Activated naive CD4-positive, alpha-beta T cell treated with anti-CD3 and anti-CD28 coated beads, Interleukin-2, amount 10 ng/mL, durations not matched to agents 7 days and 5 days (primary cell): ENCODE results near the gene ISM1.

Experiments used
- CTCF ChIA-PET: fragments of 350-600 bp; sonication (Branson Sonifier 250); formaldehyde crosslinking; loops from one replicate; lab custom pipeline; 2021; ENCODE audit warnings: antibody characterized with exemption; lab: Charles Lee
- DNase-seq: peaks from one replicate; pipeline ENCODE4 v3.0.0-alpha.2; 2020
- H3K27ac Mint-ChIP-seq: one replicate; pipeline ENCODE4 v1.8.0; 2021; ENCODE audit warnings: mild to moderate bottlenecking, moderate library complexity, mixed read lengths
- H3K27me3 Mint-ChIP-seq: one replicate; pipeline ENCODE4 v1.8.0; 2021; ENCODE audit warnings: mild to moderate bottlenecking, mixed read lengths
- H3K36me3 Mint-ChIP-seq: one replicate; pipeline ENCODE4 v1.8.0; 2021; ENCODE audit warnings: mixed read lengths
- H3K4me1 Mint-ChIP-seq: one replicate; pipeline ENCODE4 v1.8.0; 2021; ENCODE audit warnings: mixed read lengths
- H3K4me3 Mint-ChIP-seq: one replicate; pipeline ENCODE4 v1.8.0; 2021; ENCODE audit warnings: mild to moderate bottlenecking, moderate library complexity, mixed read lengths
- H3K9me3 Mint-ChIP-seq: one replicate; pipeline ENCODE4 v1.8.0; 2021; ENCODE audit warnings: mixed read lengths

The ISM1 gene

DNA sequence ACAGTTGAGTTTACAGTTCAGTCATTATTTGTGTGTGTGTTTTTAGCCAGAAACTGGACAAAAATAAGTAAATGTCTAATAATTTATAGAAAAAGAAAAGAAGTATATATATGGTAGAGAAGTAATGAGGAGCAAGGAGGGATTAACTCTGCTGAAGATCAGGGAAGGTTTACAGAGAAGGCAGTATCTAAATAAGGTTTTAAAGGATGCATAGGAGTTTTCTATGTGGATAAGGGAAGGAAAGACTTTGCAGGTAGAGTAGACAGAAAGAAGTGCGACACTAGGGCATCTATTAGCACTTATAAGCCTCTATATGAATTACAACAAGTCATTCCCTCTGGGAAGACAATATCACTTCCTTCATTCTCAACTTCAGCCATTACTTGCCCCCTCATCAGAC is 34.3 kb downstream of the ISM1 start:
- Mint-ChIP-seq H3K27ac (no peak overlapping the region), H3K4me1 (no peaks in the 10 kb centered on the region)

DNA sequence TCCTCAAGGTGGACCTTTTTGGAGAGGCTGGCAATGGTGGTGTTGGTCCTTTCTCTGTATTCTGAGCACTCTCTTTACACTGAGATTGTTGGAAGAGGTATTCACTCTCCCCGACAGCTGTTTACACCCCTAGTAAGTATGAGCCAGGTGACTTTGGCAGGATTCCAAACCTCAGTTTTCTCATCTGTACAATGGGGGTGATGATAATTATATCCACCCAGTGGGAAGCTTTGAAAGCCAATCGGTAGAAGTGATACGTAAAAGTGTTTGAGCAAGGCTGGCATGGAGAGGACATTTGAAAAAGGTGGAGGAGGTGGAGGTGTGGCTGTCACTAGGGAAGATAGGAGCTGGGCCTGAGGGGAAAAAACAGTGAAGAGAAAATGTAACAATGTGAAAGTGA is 35.5 kb downstream of the ISM1 start:
- Mint-ChIP-seq H3K36me3 (peaks cover 2% of the 10 kb centered on the region), H3K9me3 (peaks cover 3% of the 10 kb centered on the region), H3K4me1 (no peaks in the 10 kb centered on the region), H3K27ac (no peak overlapping the region), H3K4me3 (no peak overlapping the region), H3K27me3 (peaks cover 8% of the 10 kb centered on the region)
- no peak for DNase-seq
- CTCF ChIA-PET = interaction anchor here (1.1 kb wide), 1 partner anchor 9 kb away, joined by 4 read pairs; no protein-coding TSS in a partner anchor

More for the DNA sequence above, 34.3 kb downstream of the ISM1 start:
- Mint-ChIP-seq H3K27me3 (peaks cover 8% of the 10 kb centered on the region), H3K9me3 (peaks cover 4% of the 10 kb centered on the region), H3K4me3 (no peak overlapping the region), H3K36me3 (peaks cover 7% of the 10 kb centered on the region)
- DNase-seq = no peak
- CTCF ChIA-PET = no interaction called here

DNA sequence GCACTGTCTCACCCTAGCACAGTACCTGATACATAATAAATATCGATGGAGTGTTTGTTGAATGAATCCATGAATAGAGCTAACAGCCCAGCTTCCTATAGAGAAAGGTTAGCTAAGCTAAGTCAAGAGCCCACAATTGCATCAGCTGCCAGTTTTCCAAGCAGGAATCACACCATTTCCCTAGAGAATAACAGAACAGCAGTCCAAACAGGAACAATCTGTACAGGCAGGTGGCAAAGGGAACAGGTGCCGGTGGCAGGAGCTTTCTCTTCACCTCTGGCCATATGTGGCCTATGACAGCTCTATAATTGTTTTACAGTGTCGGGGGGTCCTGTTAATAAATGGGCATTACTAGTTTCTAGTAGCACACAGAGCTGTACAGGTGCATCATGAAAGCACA is 38.8 kb downstream of the ISM1 start:
- no peaks in the 10 kb centered on the region for H3K9me3 Mint-ChIP-seq
- H3K4me1 Mint-ChIP-seq = peaks cover 6% of the 10 kb centered on the region
- no peak for DNase-seq
- H3K27me3 Mint-ChIP-seq = peaks cover 8% of the 10 kb centered on the region
- H3K36me3 Mint-ChIP-seq = no peaks in the 10 kb centered on the region
- CTCF ChIA-PET = interaction anchor here (0.9 to 3.9 kb wide), 3 partner anchors 8 to 51 kb away, joined by 3 to 31 read pairs (median 3); no protein-coding TSS in a partner anchor
- no peak overlapping the region for H3K27ac Mint-ChIP-seq
- H3K4me3 Mint-ChIP-seq = no peak overlapping the region

DNA sequence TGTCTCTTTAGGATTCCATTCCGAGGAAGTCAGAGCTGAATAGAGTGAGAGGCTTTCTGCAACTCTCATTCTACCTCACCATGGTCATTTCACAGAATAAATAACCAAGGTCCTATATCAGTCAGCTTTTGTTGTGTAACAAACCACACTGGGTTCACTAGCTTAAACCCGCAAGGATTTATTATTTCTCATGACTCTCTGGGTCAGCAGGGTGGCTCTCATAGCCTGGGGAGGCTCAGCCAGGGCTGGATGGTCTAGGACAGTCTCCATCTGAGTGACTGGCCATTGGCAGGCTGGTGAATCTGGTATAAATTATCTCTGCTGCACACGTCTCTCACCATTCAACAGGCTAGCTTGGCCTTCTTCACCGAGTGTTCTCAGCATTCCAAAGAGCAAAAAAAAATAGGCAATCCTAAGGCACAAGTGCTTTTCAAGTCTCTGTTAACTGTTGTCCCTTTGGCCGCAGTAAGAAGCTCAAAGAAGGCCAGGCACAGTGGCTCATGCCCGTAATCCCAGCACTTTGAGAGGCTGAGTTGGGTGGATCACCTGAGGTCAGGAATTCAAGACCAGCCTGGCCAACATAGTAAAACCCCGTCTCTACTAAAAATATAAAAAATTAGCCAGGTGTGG is 39.7 kb downstream of the ISM1 start:
- DNase-seq = no peak
- H3K36me3 Mint-ChIP-seq = no peaks in the 10 kb centered on the region
- no peaks in the 10 kb centered on the region for H3K9me3 Mint-ChIP-seq
- peaks cover 6% of the 10 kb centered on the region for H3K4me1 Mint-ChIP-seq
- peaks cover 11% of the 10 kb centered on the region for H3K27me3 Mint-ChIP-seq
- H3K4me3 Mint-ChIP-seq = no peak overlapping the region
- CTCF ChIA-PET = interaction anchor here (0.9 to 3.9 kb wide), 6 partner anchors 9 to 142 kb away, joined by 3 to 31 read pairs (median 4); partner anchors contain the start of gene ISM1
- no peak overlapping the region for H3K27ac Mint-ChIP-seq

DNA sequence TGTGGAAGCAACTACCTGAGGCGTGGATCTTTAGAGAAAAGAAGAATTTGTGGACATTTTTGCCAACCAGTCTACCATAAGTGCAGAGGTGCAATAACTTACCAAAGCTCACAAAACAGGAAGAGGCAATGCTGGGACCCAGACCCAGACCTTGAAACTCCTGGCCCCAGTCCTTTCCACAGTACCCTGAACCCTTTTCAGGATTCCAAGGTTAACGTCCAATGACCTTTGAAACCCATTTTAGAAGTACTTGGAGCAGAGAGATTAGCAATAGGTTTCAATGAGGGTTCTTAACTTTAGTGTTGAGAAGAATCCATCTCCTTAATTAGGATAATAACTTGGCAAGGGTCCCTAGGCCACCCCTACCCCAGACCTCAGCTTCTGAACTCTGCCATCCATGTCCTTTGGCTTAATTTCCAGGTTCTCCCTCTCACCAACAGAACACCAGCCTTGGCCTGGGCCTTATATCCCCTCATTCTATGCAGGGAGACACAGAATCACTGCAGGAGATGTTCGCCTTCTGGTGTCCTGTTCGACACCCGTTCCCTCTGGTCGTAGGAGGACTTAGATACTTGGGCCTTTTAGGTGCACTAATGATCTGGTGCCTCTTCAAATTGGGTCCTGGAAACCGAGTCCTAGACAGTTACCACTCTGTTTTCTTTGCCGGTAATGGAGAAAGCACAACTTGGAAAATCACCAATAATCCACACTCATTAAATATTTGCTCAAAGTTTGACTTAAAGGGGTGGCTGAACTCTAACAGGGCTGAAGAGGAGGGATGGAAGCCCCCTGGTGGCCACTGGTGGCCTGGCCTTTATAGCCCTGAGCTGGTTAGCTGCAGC is 40.6 kb downstream of the ISM1 start:
- Mint-ChIP-seq H3K27me3 (peaks cover 9% of the 10 kb centered on the region), H3K4me3 (no peak overlapping the region), H3K36me3 (no peaks in the 10 kb centered on the region), H3K9me3 (no peaks in the 10 kb centered on the region), H3K27ac (no peak overlapping the region), H3K4me1 (peaks cover 6% of the 10 kb centered on the region)
- peak; percentile 80 for DNase-seq
- CTCF ChIA-PET = interaction anchor here (0.6 to 3.9 kb wide), 11 partner anchors 10 to 285 kb away, joined by 3 to 31 read pairs (median 5); partner anchors contain the start of gene ISM1

DNA sequence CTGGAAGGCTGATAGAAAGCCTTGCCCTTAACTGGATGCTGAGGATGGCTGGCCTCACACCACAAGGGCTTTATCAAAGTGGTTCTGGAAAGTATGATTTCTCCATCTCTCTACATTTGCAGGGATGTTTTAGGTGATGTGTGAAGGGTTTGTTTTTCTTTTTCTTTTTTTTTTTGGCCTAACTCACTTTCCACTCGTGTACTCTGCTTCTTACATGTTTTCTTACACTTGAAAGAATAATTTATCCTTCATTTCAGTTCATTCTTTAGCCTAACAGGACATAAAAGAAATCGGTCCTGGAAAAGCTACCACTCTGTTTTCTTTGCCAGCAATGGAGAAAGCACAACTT is 41.2 kb downstream of the ISM1 start:
- DNase-seq = no peak
- no peak overlapping the region for H3K27ac Mint-ChIP-seq
- H3K36me3 Mint-ChIP-seq = no peaks in the 10 kb centered on the region
- CTCF ChIA-PET = interaction anchor here (0.6 to 3.9 kb wide), 9 partner anchors 11 to 285 kb away, joined by 3 to 31 read pairs (median 5); partner anchors contain the start of gene ISM1
- H3K4me3 Mint-ChIP-seq = no peak overlapping the region
- peaks cover 7% of the 10 kb centered on the region for H3K27me3 Mint-ChIP-seq
- no peaks in the 10 kb centered on the region for H3K9me3 Mint-ChIP-seq
- peaks cover 6% of the 10 kb centered on the region for H3K4me1 Mint-ChIP-seq

DNA sequence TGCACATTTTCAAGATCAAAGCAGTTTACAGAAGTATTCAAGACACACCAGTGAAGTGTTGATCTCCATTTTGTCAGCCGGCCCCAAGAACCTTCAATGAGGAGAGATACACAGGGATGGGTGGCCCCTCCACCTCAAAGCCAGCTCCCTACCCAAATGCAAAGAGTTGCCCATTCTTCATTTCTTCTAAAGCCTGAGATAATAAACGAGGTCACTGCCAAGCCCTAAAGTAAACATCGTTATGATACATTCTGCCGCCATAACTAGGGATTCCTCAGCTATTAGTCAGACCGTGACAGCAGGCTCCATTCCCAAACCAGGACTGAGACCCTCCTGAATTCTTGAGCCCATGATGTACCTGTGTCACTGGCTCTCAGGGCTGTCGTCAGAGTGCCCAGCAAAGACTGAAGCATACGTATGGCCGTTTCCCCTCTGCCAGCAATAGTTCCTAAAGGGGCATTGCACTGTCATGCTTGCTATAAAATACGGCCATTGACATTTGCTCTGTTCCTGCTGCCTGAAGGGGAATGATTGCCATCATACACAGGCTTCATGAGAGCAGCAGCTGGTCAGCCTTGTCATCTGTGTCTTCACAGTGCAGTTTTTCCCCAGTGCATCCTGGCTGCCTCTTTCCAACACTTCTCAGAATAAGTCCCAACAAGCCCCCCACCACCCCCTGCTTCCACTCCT is 41.7 kb downstream of the ISM1 start:
- CTCF ChIA-PET = interaction anchor here (0.6 to 3.9 kb wide), 9 partner anchors 11 to 284 kb away, joined by 3 to 31 read pairs (median 5); partner anchors contain the start of gene ISM1
- no peak overlapping the region for H3K4me3 Mint-ChIP-seq
- no peaks in the 10 kb centered on the region for H3K36me3 Mint-ChIP-seq
- peaks cover 7% of the 10 kb centered on the region for H3K27me3 Mint-ChIP-seq
- no peak overlapping the region for H3K27ac Mint-ChIP-seq
- no peak for DNase-seq
- H3K4me1 Mint-ChIP-seq = peaks cover 6% of the 10 kb centered on the region
- H3K9me3 Mint-ChIP-seq = no peaks in the 10 kb centered on the region

DNA sequence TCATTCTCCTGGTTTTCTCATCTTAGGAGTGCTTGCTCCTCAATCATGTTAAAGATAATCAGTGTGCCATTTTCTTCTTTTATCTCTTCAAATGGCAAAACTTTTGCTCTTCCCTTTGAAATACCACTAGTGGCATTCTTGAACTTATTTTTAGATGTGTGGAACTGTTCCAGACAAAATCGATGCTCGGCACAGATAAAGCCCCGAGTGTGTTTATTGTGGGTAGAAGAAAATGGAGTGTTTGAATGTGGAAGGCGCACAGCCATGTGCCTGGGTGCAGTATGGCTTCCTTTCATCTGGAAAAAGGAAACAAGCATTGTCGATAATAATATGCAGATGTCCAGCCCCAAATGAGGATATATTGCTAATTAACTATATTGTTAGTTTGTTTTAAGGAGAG is 42.4 kb downstream of the ISM1 start:
- H3K27ac Mint-ChIP-seq = no peak overlapping the region
- H3K4me3 Mint-ChIP-seq = no peak overlapping the region
- peaks cover 12% of the 10 kb centered on the region for H3K27me3 Mint-ChIP-seq
- no peaks in the 10 kb centered on the region for H3K36me3 Mint-ChIP-seq
- peaks cover 6% of the 10 kb centered on the region for H3K4me1 Mint-ChIP-seq
- CTCF ChIA-PET = interaction anchor here (1.5 to 1.8 kb wide), 2 partner anchors 80 to 144 kb away, joined by 3 to 12 read pairs; no protein-coding TSS in a partner anchor
- no peaks in the 10 kb centered on the region for H3K9me3 Mint-ChIP-seq
- DNase-seq = no peak

DNA sequence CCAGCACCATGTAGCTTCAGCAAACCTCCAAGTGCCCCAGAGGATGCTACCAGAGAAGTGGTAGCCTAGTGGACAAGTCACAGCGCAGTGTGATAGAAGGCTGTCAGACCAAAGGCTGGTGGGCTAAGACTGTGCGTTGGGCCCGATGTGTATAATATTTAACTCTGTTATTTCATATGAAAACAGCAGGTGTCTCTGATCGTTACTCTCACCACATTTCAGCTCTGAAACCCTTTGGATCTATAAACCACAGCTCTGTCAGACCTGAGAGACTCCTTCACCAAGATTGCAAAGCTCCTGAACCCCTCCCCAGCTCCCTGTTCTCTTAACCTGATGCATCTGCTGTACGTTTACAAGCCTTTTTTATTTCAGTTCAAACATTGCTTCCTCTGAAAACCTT is 43.8 kb downstream of the ISM1 start:
- Mint-ChIP-seq H3K4me1 (peaks cover 6% of the 10 kb centered on the region), H3K4me3 (no peak overlapping the region), H3K27me3 (peaks cover 24% of the 10 kb centered on the region), H3K9me3 (no peaks in the 10 kb centered on the region), H3K36me3 (no peaks in the 10 kb centered on the region), H3K27ac (no peak overlapping the region)
- CTCF ChIA-PET = interaction anchor here (0.5 to 1.6 kb wide), 5 partner anchors 14 to 281 kb away, joined by 3 to 6 read pairs (median 4); no protein-coding TSS in a partner anchor
- DNase-seq = no peak

DNA sequence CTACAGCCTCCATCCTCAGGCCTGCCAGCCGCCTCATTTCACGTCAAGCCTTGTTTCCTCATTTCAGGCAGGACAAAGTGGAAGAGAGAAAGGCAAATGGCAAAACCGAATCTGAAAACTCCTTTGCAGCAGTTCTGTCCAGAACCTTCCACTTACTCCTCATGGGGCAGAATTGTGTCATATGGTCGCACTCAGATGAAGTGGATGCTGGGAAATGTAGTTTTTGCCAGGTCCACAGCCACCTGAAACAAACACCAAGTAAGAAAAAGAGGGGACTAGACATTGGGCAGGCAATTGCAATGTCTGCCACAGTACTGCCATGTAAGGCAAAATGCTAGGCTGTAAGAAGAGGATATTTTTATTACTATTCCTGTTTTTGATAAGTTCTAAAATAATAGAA is 44.9 kb downstream of the ISM1 start:
- CTCF ChIA-PET = no interaction called here
- DNase-seq = no peak
- H3K9me3 Mint-ChIP-seq = no peaks in the 10 kb centered on the region
- peaks cover 6% of the 10 kb centered on the region for H3K4me1 Mint-ChIP-seq
- H3K27me3 Mint-ChIP-seq = peaks cover 27% of the 10 kb centered on the region
- no peak overlapping the region for H3K4me3 Mint-ChIP-seq
- H3K36me3 Mint-ChIP-seq = no peaks in the 10 kb centered on the region
- no peak overlapping the region for H3K27ac Mint-ChIP-seq

DNA sequence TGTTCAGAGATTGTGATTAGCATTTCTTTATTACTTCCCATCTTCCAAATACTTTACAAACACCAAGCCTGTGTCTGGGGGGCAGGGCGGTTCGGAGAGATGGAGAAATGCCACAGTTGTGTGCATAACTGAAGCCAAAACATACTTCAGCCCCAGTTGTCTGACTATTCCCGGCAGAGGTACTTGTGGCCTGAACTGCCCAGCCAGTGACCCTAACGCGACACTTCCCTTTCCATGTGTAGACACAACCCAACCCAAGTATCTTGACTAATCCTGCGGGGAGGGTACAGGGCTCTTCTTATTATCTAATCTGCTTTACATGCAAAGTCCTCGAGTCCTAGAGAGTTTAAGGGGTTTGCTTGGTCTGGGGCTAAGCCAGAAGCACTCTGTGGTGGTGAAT is 46.2 kb downstream of the ISM1 start:
- no peaks in the 10 kb centered on the region for H3K9me3 Mint-ChIP-seq
- CTCF ChIA-PET = no interaction called here
- H3K36me3 Mint-ChIP-seq = no peaks in the 10 kb centered on the region
- H3K27me3 Mint-ChIP-seq = peaks cover 27% of the 10 kb centered on the region
- H3K4me3 Mint-ChIP-seq = no peak overlapping the region
- DNase-seq = no peak
- peaks cover 6% of the 10 kb centered on the region for H3K4me1 Mint-ChIP-seq
- no peak overlapping the region for H3K27ac Mint-ChIP-seq

DNA sequence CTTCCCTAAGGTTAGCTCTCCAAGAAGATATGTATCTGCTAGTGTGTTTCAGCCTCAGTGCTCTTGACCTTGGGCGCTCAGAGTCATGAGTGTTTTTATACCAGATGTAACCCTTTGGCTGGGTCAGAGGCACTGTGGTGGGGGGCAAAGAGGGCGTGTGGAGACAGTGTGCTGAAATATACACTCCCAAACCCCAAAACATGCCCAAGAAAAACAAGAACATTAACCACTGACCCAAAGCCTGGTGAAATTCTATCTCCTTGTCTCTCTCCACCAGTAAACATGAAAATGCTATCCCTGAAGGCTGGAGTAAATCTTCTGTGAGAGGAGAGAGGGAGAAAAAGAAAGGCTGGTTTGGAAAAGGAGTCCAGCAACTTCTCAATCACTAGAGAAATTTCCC is 47.9 kb downstream of the ISM1 start:
- Mint-ChIP-seq H3K36me3 (no peaks in the 10 kb centered on the region), H3K4me3 (no peak overlapping the region), H3K27me3 (peaks cover 27% of the 10 kb centered on the region), H3K4me1 (no peaks in the 10 kb centered on the region), H3K27ac (no peak overlapping the region), H3K9me3 (no peaks in the 10 kb centered on the region)
- CTCF ChIA-PET = no interaction called here
- no peak for DNase-seq

DNA sequence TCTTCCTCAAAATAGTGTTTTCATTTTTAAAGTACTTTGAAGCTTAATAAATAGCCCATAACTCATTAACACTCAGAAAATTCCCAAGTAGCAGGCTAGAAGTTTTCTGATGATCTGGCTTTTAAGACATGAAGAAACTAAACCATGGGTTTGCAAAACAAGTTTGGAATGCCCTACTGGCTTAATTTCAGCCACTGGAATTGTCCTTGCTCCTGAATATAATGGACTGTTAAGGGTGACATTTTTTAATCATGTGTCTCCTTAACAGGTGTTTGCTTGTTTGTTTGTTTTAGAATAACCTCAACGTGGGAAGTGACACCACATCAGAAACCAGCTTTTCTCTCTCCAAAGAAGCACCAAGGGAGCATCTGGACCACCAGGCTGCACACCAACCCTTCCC is 49.1 kb downstream of the ISM1 start:
- no peaks in the 10 kb centered on the region for H3K4me1 Mint-ChIP-seq
- CTCF ChIA-PET = no interaction called here
- H3K27me3 Mint-ChIP-seq = peaks cover 20% of the 10 kb centered on the region
- H3K9me3 Mint-ChIP-seq = no peaks in the 10 kb centered on the region
- H3K27ac Mint-ChIP-seq = no peak overlapping the region
- no peak for DNase-seq
- H3K4me3 Mint-ChIP-seq = no peak overlapping the region
- no peaks in the 10 kb centered on the region for H3K36me3 Mint-ChIP-seq

DNA sequence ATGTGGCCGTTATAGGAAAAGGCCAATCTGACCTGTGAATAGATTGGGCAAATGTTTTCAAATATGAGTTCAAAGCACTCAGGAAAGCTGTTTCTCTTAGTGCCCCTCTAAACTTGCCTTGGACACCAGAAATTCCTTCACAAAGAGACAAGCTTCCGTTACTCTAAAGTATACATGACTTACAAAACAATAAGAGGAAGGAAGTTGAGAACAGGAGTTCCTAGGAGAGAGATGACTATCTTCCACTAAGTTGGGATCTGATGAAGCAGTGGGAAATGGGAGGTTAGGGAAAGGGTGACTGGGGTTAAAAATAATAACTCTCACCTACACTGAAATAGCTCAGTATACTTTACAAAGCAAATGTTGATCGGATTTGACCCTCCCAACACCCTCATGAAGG is 50.0 kb downstream of the ISM1 start:
- no peak for DNase-seq
- H3K27me3 Mint-ChIP-seq = peaks cover 20% of the 10 kb centered on the region
- H3K36me3 Mint-ChIP-seq = no peaks in the 10 kb centered on the region
- H3K27ac Mint-ChIP-seq = no peak overlapping the region
- CTCF ChIA-PET = interaction anchor here (0.7 to 1.7 kb wide), 2 partner anchors 32 to 174 kb away, joined by 3 to 4 read pairs; no protein-coding TSS in a partner anchor
- H3K9me3 Mint-ChIP-seq = no peaks in the 10 kb centered on the region
- H3K4me1 Mint-ChIP-seq = no peaks in the 10 kb centered on the region
- no peak overlapping the region for H3K4me3 Mint-ChIP-seq
